Activated naive CD8-positive, alpha-beta T cell treated with anti-CD3 and anti-CD28 coated beads, Interleukin-2, amount 50 U/mL, for 24 hours (primary cell): Measurements from ENCODE around the gene NPHS2.

Experiments
- ATAC-seq: fragments of 150-1000 bp; cut with Tn5 transposase; one replicate; pipeline ENCODE4 v1.10.0; 2021
- DNase-seq: peaks from one replicate; pipeline ENCODE4 v3.0.0; 2021
- H3K27ac Mint-ChIP-seq: one replicate; pipeline ENCODE4 v1.8.0; 2021; ENCODE audit warnings: mild to moderate bottlenecking, mixed read lengths
- H3K27me3 Mint-ChIP-seq: one replicate; pipeline ENCODE4 v1.8.0; 2021; ENCODE audit warnings: mixed read lengths
- H3K36me3 Mint-ChIP-seq: one replicate; pipeline ENCODE4 v1.8.0; 2021; ENCODE audit warnings: low read depth, mixed read lengths
- H3K4me1 Mint-ChIP-seq: one replicate; pipeline ENCODE4 v1.8.0; 2021; ENCODE audit warnings: mixed read lengths
- H3K4me3 Mint-ChIP-seq: one replicate; pipeline ENCODE4 v1.8.0; 2021; ENCODE audit warnings: mild to moderate bottlenecking, moderate library complexity, mixed read lengths
- H3K9me3 Mint-ChIP-seq: one replicate; pipeline ENCODE4 v1.8.0; 2021; ENCODE audit warnings: mixed read lengths

Gene NPHS2

DNA sequence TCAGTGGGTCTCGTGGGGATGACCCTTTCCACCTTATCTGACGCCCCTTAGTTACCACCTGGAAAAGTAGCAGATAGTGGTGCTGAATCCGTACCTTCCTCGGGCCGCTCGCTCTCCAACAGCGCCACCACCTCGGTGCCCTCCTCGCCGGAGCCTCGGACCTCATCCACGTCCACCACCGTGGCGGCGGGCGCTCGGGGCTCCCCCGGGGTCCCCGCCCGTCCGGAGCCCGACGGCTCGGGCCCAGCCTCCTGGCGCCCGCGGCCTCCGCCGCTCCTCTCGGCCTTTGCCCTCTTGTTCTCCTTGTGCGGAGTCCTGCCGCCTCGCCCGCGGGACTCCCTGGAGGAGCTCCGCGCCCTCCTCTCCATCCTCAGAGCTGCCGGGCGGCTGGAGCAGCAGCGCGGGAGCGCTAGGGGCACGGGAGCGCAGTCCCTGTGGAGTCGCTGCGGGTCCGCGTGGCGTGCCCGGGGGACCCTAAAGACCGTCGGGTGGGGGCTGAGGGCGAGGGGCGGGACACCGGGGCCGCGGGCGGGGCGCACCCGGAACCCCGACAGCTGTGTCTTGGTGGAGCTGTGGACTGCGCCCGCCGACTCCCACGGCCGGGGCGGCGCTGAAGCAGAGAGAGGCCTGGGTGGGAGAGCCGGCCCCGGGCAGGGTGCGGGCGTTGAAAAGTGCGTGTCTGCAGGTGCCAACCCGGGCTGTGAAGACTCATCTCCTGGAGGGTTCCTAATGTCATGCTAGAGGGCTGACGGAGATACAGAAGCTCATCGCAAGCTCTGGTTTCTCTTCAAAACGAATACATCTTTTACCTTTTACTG, at the start of gene NPHS2:
NPHS2 (minus strand) TSS at position 452 of the 818 bp plus-strand sequence; CDS start at position 368, 84 bp downstream.
- Mint-ChIP-seq H3K27me3 (peaks cover 47% of the 10 kb centered on the region), H3K4me1 (peaks cover 3% of the 10 kb centered on the region), H3K27ac (no peak within 1 kb of the TSS), H3K9me3 (peaks cover 5% of the 10 kb centered on the region), H3K36me3 (no peaks in the 10 kb centered on the region), H3K4me3 (no peak within 1 kb of the TSS)
- ATAC-seq (no peak), DNase-seq (no peak)

DNA sequence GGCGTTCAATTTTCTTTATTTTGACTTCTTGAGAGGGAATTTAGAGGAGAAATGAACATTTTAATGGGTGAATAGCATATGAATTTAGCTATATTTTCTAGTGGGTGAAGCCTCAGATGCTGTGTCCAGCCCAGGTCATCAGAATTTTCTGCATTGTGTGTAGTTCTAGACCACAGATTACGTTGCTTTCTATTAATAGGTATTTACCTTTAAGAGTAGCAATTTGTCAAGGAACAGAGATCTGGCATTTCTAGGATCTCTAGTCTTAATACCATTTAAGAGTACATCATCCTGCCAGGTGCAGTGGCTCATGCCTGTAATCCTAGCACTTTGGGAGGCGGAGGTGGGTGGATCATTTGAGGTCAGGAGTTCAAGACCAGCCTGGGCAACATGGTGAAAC, 36.6 kb upstream of the NPHS2 start:
- Mint-ChIP-seq H3K4me3 (no peak overlapping the region), H3K9me3 (no peaks in the 10 kb centered on the region), H3K36me3 (no peaks in the 10 kb centered on the region), H3K27me3 (peaks cover 12% of the 10 kb centered on the region), H3K4me1 (no peaks in the 10 kb centered on the region), H3K27ac (no peak overlapping the region)
- DNase-seq (no peak), ATAC-seq (no peak)

DNA sequence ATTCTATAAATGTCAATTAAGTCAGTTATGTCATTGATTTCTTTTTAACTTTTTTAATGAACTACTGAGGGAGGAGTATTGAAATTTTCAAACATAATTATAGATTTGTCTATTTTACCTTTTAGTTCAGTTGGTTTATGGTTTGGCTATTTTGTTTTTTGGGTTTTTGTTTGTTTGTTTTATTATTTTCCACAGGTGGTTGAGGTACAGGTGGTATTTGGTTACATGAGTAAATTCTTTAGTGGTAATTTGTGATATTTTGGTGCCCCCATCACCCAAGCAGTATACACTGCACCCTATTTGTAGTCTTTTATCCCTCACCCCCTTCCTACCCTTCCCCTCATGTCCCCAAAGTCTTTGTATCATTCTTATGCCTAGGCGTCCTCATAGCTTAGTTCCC, 25.3 kb upstream of the NPHS2 start:
- no peak overlapping the region for H3K4me3 Mint-ChIP-seq
- H3K9me3 Mint-ChIP-seq: peaks cover 3% of the 10 kb centered on the region
- H3K27ac Mint-ChIP-seq: no peak overlapping the region
- no peaks in the 10 kb centered on the region for H3K36me3 Mint-ChIP-seq
- ATAC-seq: no peak
- no peaks in the 10 kb centered on the region for H3K4me1 Mint-ChIP-seq
- DNase-seq: no peak
- peaks cover 20% of the 10 kb centered on the region for H3K27me3 Mint-ChIP-seq

DNA sequence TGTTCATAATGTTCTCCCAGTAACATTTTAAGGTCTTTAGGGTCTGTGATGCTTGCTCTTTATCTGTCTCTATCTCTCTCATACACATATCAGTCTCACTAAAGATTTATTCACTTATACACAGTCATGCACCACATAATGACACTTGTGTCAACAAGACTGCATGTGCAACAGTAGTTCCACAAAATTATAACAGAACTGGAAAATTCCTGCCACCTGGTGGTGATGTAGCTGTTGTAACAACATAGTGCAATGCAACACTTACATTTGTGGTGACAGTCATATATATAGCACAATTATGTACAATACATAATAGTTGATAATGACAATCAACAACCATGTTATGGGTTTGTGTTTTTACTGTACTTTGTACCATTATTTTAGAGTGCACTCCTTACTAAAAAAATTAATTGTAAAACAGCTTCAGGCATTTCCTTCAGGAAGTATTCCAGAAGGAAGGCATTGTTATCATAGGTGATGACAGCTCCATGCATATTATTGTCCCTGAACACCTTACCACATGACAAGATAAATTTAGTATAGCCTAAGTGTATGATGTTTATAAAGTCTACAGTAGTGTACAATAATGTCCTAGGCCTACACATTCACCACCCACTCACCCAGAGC, 24.0 kb upstream of the NPHS2 start:
- DNase-seq (no peak), ATAC-seq (no peak)
- no peak overlapping the region for H3K27ac Mint-ChIP-seq
- H3K4me1 Mint-ChIP-seq: no peaks in the 10 kb centered on the region
- H3K9me3 Mint-ChIP-seq: peaks cover 3% of the 10 kb centered on the region
- H3K4me3 Mint-ChIP-seq: no peak overlapping the region
- no peaks in the 10 kb centered on the region for H3K36me3 Mint-ChIP-seq
- peaks cover 20% of the 10 kb centered on the region for H3K27me3 Mint-ChIP-seq

DNA sequence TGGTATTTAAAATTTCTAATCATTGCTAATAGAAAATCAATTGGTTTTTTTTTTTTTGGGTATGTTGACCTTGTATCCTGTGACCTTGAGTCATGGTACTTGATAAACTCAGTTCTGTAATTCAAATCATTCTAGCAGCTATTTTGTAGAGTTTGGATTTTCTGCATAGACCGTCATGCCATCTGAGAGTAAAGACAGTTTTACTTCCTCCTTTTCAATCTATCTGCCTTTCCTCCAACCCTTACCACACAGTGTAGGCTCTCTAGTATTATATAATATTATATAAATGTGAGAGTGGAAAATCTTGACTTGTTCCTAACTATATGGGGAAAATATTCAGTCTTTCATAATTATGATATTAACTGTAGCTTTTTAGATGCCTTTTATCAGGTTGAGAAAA, 22.9 kb upstream of the NPHS2 start:
- Mint-ChIP-seq H3K27ac (no peak overlapping the region), H3K4me3 (no peak overlapping the region), H3K27me3 (peaks cover 24% of the 10 kb centered on the region), H3K36me3 (no peaks in the 10 kb centered on the region), H3K9me3 (no peaks in the 10 kb centered on the region), H3K4me1 (no peaks in the 10 kb centered on the region)
- no peak for DNase-seq
- ATAC-seq: no peak

DNA sequence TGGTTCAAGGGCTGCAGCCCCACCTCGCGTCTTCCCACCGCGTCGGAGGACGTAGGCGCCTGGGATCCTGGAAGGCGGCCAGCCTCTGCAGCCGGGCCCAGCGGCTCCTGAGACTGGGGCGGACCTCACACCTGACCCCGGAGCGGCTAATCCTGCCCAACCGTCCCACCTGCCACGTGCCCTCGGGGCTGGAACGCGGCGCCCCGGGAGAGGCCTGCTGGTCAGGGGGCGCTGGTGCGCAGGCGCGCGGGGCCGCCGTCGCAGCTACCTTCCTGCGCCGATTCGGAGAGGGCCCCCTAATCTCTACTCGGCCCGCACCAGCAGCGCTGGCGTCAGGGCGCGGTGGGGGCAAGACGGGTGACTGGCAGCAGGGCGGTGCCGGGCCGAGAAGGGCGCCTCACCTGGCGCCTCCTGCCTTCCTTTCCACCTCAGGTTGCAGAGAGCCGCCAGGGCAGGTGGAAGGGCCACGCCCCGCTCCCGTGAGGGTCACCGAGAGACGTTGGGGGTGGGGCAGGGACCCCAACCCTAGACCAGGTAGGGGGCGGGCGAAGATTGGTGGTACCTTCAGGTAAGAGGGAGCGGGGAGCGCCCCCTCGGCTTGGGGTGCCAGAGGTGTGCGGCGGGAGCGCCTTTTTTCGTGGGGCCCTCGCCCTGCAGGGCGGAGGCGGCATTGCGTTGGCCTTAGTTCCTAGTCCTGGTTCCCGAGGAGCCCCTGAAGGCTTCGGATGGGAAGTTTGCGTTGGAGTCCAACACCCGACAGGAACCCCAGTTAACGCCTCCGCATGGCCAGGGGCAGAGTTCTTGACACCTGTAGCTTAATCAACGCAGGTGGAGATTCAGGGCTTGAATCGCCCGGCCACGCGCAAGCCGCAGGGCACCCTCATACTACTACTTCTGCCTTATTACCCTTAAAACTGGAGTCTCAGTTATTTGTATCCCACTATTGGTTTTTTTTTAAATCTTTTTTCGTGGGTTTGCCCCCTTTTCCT, 16.1 kb upstream of the NPHS2 start, which contains the start of gene TDRD5:
TDRD5 (plus strand) TSS at position 241 of the 989 bp plus-strand sequence. CDS start 784 bp downstream, outside the sequence.
- Mint-ChIP-seq H3K4me1 (no peaks in the 10 kb centered on the region), H3K36me3 (no peaks in the 10 kb centered on the region), H3K4me3 (no peak within 1 kb of the TSS), H3K27me3 (peaks cover 45% of the 10 kb centered on the region), H3K9me3 (no peaks in the 10 kb centered on the region), H3K27ac (no peak within 1 kb of the TSS)
- no peak for DNase-seq
- ATAC-seq: no peak

DNA sequence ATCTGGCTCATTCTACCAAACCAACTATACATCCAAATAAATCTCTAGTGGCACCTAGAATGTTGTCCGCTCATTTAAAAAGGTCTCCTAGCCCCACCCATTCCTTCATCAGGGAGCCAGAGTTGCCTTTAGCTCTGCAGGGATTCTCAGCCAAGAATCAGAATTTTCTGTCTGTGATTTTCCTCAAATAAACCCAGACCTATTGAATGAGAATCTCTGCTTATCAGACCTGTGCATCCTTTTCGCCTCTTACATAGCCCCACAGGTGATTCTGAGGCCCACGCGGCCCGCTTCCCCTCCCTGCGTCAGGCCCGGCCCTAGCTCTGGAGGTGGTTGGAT, 15.5 kb upstream of the NPHS2 start:
- Mint-ChIP-seq H3K27me3 (peaks cover 44% of the 10 kb centered on the region), H3K36me3 (no peaks in the 10 kb centered on the region)
- no peak for ATAC-seq

DNA sequence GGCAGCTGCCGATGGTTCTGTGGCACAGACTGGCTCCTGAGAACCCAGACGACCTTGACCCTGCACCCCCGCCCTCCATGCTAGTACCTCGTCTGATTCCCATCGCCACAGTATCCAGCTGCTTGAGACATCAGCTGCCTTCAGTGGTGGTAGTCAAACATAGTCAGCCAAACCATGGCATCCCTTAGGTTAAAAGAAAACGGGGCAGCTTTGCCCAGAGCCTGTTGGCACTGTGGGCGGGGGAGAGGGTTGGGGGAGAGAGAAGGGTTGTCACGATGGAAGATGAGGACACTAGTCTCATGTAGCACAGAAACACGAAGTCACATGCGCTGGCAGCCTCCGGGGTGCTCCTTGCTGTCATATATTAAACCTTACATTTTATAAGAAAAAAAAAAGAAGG, 14.9 kb upstream of the NPHS2 start:
- Mint-ChIP-seq H3K27me3 (peaks cover 46% of the 10 kb centered on the region), H3K36me3 (no peaks in the 10 kb centered on the region), H3K4me3 (no peak overlapping the region), H3K4me1 (no peaks in the 10 kb centered on the region), H3K27ac (no peak overlapping the region), H3K9me3 (no peaks in the 10 kb centered on the region)
- ATAC-seq (no peak), DNase-seq (no peak)

More for the DNA sequence above, 15.5 kb upstream of the NPHS2 start:
- H3K4me3 Mint-ChIP-seq: no peak overlapping the region
- no peak for DNase-seq
- no peaks in the 10 kb centered on the region for H3K9me3 Mint-ChIP-seq
- no peak overlapping the region for H3K27ac Mint-ChIP-seq
- no peaks in the 10 kb centered on the region for H3K4me1 Mint-ChIP-seq

DNA sequence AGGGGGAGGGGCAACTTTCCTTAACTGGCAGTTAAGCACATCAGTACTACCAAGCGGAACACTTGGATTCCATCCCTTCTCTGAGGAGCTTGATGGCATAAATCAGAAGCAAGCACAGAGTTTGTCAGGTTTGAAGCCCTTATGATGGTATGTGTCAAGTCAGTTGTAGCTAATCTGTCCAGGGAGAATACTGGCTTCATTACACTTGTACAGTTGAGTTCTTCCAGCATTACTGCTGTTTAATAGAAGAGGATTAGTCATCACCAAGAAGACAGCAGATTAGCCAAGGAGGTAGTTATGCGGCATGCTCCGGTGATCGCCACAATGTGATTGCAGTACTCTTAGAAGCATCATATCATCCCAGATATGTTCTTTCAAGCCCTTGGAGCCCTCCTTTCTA, 13.8 kb upstream of the NPHS2 start:
- no peaks in the 10 kb centered on the region for H3K4me1 Mint-ChIP-seq
- H3K4me3 Mint-ChIP-seq: no peak overlapping the region
- ATAC-seq (no peak), DNase-seq (no peak)
- H3K36me3 Mint-ChIP-seq: no peaks in the 10 kb centered on the region
- H3K9me3 Mint-ChIP-seq: no peaks in the 10 kb centered on the region
- H3K27ac Mint-ChIP-seq: no peak overlapping the region
- peaks cover 55% of the 10 kb centered on the region for H3K27me3 Mint-ChIP-seq

DNA sequence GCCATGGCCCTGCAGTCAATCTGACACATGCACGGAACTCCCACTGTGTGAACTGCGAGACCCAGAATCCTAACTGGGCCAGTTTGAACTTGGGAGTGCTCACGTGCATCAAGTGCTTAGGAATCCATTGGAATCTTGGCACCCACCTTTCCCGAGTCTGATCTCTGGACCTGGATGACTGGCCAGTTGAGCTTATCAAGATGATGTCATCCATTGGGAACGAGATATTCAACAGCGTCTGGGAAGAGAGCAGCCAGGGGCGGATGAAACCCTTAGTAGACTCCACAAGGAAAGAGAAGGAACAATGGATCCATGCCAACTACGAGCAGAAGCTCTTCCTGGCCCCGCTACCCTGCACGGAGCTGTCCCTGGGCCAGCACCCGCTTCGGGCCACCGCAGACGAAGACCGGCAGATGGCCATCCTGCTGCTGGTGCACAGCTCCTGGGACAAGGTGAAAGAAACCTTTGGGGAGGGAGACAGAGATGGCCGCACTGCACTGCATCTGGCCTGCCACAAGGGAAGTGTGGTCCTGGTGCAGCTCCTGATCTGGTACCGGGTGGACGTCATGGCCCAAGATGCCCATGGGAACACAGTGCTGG, 12.8 kb upstream of the NPHS2 start:
- Mint-ChIP-seq H3K9me3 (no peaks in the 10 kb centered on the region), H3K27ac (no peak overlapping the region), H3K36me3 (no peaks in the 10 kb centered on the region), H3K27me3 (peaks cover 53% of the 10 kb centered on the region), H3K4me3 (no peak overlapping the region), H3K4me1 (no peaks in the 10 kb centered on the region)
- DNase-seq (no peak), ATAC-seq (no peak)

DNA sequence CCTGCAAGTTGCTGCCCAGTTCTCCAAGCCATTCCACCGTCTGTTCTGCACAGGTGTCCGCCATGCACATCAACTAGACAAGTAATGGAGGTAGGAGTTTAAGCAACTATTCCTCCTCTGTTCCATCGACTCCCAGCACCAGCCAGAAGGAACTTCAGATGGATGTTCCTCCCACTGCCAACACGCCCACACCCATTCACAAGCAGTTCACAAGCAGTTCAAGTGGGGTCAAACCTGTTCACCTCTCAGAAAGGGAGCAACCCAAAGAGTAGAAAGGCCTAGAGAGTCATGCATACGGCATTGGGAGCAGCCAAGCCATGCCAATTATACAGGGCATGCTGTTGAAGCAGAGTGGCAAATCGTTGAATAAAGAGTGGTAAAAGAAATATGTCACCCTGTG, 11.6 kb upstream of the NPHS2 start:
- DNase-seq: no peak
- H3K36me3 Mint-ChIP-seq: no peaks in the 10 kb centered on the region
- H3K4me3 Mint-ChIP-seq: no peak overlapping the region
- H3K9me3 Mint-ChIP-seq: no peaks in the 10 kb centered on the region
- no peak overlapping the region for H3K27ac Mint-ChIP-seq
- H3K27me3 Mint-ChIP-seq: peaks cover 46% of the 10 kb centered on the region
- ATAC-seq: no peak
- no peaks in the 10 kb centered on the region for H3K4me1 Mint-ChIP-seq

DNA sequence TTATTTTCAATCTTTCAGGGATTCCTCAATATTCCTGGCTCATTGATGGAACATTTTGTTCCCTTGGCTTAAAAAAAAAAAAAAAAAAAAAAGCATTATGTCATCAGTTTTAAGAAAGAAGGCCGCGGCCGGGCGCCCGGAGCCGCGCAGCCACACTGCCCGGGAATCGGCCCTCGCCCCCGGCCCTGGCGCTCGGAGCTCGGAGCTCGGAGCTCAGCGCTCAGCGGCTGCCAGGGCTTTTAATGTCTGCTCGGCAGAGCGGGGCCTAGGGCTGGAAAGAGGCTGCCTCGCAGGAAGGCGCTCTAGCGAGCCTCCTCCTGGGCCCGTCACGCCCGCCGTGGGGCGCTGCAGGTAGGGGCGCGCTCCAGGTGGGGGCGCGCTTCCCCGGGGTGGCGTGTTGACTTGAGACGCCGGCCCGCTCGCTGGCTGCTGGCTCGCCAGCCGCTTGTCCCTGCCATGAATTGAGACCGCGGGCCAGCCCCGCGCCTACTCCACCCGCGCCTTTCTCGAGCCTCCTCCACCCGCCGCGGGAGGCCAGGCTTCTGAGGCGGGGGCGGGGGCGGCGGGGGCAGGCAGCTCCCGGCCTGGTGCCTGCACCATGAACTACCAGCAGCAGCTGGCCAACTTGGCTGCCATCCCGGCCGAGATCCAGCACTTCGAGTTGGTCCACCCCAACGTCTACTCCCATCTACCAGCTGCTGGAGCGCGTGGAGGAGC, 10.5 kb upstream of the NPHS2 start:
- Mint-ChIP-seq H3K27me3 (peaks cover 43% of the 10 kb centered on the region), H3K27ac (no peak overlapping the region), H3K36me3 (no peaks in the 10 kb centered on the region), H3K4me3 (no peak overlapping the region), H3K9me3 (no peaks in the 10 kb centered on the region), H3K4me1 (no peaks in the 10 kb centered on the region)
- ATAC-seq (no peak), DNase-seq (no peak)

DNA sequence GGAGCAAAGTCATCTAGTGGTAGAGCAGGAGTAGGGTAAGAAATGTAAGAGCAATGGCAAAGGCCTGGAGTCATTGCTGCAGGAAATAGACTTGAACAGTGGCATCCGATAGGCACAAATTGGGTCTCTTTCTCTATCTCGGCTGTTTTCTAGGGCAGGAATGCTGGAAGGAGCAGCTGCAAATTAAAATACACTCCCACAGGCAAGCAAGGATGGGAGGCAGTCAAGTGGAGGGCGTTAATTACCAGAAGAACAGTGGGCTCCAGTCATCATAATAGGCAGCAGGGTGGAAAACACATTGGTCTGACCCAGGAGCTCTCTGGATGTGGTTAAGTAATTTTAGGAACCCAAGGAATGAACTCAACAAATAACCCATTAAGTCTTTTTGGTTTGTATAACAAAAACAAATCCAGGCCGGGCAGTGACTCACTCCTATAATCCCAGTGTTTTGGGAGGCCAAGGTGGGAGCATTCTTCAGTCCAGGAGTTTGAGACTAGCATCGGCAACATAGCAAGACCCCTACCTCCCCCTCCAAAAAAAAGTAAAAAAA, 8.1 kb upstream of the NPHS2 start:
- H3K27me3 Mint-ChIP-seq: peaks cover 44% of the 10 kb centered on the region
- no peak for ATAC-seq
- H3K27ac Mint-ChIP-seq: no peak overlapping the region
- no peaks in the 10 kb centered on the region for H3K36me3 Mint-ChIP-seq
- H3K4me1 Mint-ChIP-seq: no peaks in the 10 kb centered on the region
- no peak for DNase-seq
- no peaks in the 10 kb centered on the region for H3K9me3 Mint-ChIP-seq
- H3K4me3 Mint-ChIP-seq: no peak overlapping the region
